GM12864 (cell line): Measurements from ENCODE around the gene BCAR3.

Source experiments
- DNase-seq: peaks from one replicate; pipeline ENCODE4 v3.0.0-alpha.2; 2011; ENCODE audit warnings: low read depth
- H3K4me3 ChIP-seq: 2 replicates; pipeline ENCODE4 v1.5.1; 2011; ENCODE audit warnings: mild to moderate bottlenecking, low read depth, low read length, control low read depth
- TF ChIP-seq, protein P1 (sequence below): IDR thresholded peaks from 2 replicates; pipeline ENCODE4 v1.5.1; 2011; ENCODE audit warnings: low read depth, mild to moderate bottlenecking, moderate library complexity, low read length, control low read depth, inconsistent platforms; ENCODE audit errors: missing control alignments

The BCAR3 gene

DNA sequence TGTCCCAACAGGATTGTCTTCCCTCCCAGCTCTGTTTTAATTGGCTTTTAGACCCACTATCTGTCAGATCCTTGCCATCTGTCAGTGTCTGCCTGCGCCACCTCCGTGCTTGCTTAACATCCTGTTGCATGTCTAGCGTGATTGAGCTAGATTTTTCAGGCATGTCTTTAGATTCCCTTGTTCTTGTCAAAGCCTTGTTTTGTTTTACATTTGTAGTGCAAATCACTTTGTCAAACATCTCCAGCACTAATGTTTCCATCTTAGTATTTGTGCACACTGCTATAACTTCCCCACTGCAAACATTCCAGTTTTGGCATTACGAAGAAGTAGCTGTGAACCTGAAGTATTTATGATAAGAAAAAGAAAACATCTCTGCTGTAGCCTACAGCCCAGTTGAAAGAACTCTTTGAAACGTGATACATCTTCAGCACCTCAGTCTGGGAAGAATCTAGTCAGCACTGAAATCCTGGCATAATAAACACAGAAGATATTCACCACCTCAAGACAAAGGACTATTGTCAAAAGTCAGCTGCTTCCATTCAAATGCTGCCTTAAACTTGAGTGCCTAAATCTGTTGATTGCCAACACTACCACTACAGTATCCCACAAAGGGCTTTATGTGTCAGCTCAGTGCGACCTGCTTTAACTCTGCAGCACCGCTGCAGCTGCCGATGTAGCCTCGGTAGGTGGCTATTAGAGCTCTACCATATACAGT lies 128.7 kb downstream of the BCAR3 start:
- no peak overlapping the region for H3K4me3 ChIP-seq
- TF ChIP-seq, protein P1, sequence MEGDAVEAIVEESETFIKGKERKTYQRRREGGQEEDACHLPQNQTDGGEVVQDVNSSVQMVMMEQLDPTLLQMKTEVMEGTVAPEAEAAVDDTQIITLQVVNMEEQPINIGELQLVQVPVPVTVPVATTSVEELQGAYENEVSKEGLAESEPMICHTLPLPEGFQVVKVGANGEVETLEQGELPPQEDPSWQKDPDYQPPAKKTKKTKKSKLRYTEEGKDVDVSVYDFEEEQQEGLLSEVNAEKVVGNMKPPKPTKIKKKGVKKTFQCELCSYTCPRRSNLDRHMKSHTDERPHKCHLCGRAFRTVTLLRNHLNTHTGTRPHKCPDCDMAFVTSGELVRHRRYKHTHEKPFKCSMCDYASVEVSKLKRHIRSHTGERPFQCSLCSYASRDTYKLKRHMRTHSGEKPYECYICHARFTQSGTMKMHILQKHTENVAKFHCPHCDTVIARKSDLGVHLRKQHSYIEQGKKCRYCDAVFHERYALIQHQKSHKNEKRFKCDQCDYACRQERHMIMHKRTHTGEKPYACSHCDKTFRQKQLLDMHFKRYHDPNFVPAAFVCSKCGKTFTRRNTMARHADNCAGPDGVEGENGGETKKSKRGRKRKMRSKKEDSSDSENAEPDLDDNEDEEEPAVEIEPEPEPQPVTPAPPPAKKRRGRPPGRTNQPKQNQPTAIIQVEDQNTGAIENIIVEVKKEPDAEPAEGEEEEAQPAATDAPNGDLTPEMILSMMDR = no peak
- no peak for DNase-seq

DNA sequence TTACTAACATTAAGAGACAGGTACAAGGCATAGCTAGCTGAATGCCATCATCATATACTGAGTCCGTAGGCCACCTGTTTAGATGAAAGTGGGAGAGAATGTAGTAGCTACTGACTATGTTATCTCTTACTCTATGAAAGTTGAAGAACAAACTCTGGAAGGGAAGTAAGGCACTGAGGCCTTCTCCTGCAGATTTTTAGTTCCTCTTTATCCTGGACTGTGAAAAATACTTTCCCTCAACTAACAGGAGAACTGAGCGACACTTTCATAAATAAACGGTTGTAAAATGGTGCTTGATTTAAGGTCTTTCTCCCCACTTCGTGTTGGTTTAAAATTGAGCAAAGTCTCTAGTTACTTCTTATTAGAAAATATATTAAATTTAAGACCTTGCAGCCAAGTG lies 131.8 kb downstream of the BCAR3 start:
- no peak overlapping the region for H3K4me3 ChIP-seq
- TF ChIP-seq, protein P1 = no peak
- no peak for DNase-seq

DNA sequence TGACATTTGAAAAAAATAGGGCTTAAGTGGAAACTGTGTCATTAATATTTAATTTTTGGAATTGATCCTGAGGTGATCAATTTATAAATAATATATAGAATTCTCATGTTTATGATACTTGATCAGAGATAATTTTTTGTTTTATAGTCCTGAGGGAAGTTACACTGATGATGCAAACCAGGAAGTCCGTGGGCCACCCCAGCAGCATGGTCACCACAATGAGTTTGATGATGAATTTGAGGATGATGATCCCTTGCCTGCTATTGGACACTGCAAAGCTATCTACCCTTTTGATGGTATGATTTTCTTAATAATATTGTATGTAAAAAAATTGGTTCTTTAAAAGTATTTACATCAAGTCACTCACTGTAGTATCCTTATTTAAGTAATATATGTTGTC lies 132.5 kb downstream of the BCAR3 start:
- no peak overlapping the region for H3K4me3 ChIP-seq
- DNase-seq = no peak
- TF ChIP-seq, protein P1 = no peak

DNA sequence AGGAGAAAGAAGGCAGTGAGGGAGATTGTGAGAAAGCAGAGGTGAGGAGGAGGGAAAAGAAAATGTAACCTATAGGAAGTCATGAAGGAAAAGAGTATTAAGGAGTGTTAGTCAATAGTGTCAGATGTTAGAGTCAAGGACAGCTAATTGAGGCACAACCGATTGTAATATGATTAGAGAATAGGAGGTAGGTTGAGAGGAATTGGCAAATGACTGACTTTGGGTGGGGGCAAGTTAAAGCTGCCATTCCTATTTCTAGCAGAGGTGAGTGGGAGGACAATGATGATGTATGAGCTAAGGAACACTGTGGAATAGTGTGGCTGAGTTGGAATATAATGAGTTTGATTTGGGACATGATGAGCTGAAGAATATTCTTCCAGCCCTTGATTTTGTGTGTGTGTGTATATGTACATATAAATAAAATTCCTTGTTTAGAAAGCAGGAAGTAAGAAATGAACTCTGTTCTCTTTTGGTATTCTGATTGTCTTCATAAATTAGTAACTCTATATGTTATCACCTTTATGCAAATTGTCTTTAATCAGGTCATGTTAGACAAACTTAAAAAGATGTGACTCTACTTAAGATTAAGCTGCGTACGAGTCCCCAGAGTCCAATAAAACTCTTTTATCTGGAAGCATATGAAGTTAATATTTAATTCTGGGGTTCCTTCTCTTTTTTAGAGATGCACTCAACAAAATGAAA lies 135.3 kb downstream of the BCAR3 start:
- TF ChIP-seq, protein P1 = no peak

DNA sequence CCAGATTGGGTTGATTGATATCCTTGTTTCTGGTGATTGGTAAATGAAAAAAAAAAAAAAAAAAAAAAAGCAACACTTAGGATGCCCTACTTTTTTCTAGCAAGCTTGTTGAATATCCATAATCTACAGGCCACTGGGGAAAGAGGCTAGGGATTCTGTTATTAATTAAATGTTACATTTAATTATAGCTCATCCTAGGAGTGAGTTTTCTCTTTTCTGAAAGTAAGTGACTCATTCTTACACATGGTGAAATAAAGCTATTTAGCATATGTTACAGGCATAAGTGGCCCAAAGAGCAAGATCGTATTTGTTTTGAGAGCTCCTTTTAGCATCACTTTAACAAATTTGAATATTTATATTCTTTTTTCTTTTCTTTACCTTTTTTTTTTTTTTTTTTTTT lies 139.2 kb downstream of the BCAR3 start:
- no peak for DNase-seq
- TF ChIP-seq, protein P1 = no peak
- no peak overlapping the region for H3K4me3 ChIP-seq

More for the DNA sequence above, 135.3 kb downstream of the BCAR3 start:
- no peak overlapping the region for H3K4me3 ChIP-seq
- no peak for DNase-seq

DNA sequence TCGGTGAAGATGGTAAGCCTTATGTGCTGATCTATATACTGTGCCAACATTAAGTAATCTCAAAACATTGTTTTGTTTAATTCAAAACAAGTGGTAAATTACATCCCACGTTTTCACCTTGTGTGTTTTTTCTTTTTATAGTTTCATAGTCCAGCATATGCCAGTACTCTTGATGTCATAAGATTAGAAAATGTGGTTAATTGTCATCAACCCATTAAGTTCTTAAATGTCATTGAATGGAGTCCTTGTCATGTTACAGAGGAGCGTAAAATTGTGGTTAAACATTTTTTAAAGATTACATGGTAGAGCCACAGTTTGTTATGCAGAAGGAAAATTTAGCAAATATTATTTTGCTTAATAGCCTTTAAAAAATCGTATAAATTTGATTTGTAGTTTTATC lies 140.6 kb downstream of the BCAR3 start:
- H3K4me3 ChIP-seq = no peak overlapping the region
- TF ChIP-seq, protein P1 = no peak
- DNase-seq = no peak
